Psoas muscle (tissue), 8 donors: ENCODE data around the gene MYO5A. TPM values are rescaled to one million over a fixed set of nuclear protein-coding genes. Genes with fewer than 3 reads are reported as not detected.

Experiments
- ATAC-seq, 4 donors: fragments of 200-7000 bp; cut with Tn5 transposase; one replicate each; pipeline ENCODE4 v1.9.1; 2020; ENCODE audit warnings: moderate library complexity in 3 of 4, mild to moderate bottlenecking in 2 of 4
- DNase-seq, 2 donors: peaks; one replicate each; pipeline ENCODE4 v3.0.0-alpha.2; 2020
- H3K27ac ChIP-seq: fragments of 200-600 bp; one replicate; pipeline ENCODE4 v1.8.0; 2022
- H3K27me3 ChIP-seq, 3 donors: fragments of 200-600 bp in 1 of 3; one replicate each; pipeline versions ENCODE4 v1.6.1 to v1.8.0; 2013 to 2022; ENCODE audit warnings: low read length in 2 of 3, mild to moderate bottlenecking in 2 of 3, moderate library complexity in 1 of 3; ENCODE audit not compliant: insufficient read depth in 3 of 3
- H3K36me3 ChIP-seq, 2 donors: fragments of 200-600 bp in 1 of 2; one replicate each; pipeline versions ENCODE4 v1.6.1 to v1.8.0; 2013 to 2022; ENCODE audit warnings: low read depth in 1 of 2, mild to moderate bottlenecking in 1 of 2, moderate library complexity in 1 of 2; ENCODE audit not compliant: insufficient read depth in 1 of 2
- H3K4me1 ChIP-seq: fragments of 200-600 bp; one replicate; pipeline ENCODE4 v1.8.0; 2022
- H3K4me3 ChIP-seq: fragments of 200-600 bp; one replicate; pipeline ENCODE4 v1.8.0; 2022; ENCODE audit warnings: mild to moderate bottlenecking
- H3K9me3 ChIP-seq: fragments of 200-600 bp; one replicate; pipeline ENCODE4 v1.8.0; 2022
- WGBS, 3 donors: extraction: QIAGEN DNeasy Blood & Tissue Kit; methylation state at CpG; one replicate each; pipeline versions ENCODE4 v1.1.6 to v1.1.7; 2013; 5-methylcytosine and 5-hydroxymethylcytosine counted together
- intact Hi-C, 2 donors: fragments of 100-400 bp; cut with DNase I; formaldehyde crosslinking; loops; one replicate each; pipeline versions ENCODE4 v1.11.0 to v1.14.2; 2022
- polyA plus RNA-seq, 3 donors: library from polyadenylated mRNA; stranded (reverse); fragments of 200-250 nt; gene quantifications; one replicate each; pipeline ENCODE4 v1.2.3, GENCODE V29; 2013
- total RNA-seq, 4 donors: library from RNA; stranded (reverse); fragmentation: NEBNext Ultra II Directional in 2 of 4; extraction: Animal tissue kit (Norgen Biotek cat#: 25700) in 2 of 4; gene quantifications; one replicate each; pipeline versions ENCODE4 v1.2.1 to v1.2.4, GENCODE V29; 2021 to 2023
- TF ChIP-seq, protein P1 (sequence below): fragments of 200-600 bp; IDR thresholded peaks from one replicate; pipeline ENCODE4 v1.8.0; 2022; ENCODE audit warnings: antibody characterized with exemption
- donor health status: healthy with polysubstance abuse.
- donor health status: DM: no; HTN: no; CAD: no; lungs with moderate emphysema.
- donor health status: Bipolar disorder and iron deficiency.
- donor health status: healthy.
- donor health status: DM: yes; HTN: yes; CAD: no.
- donor health status: DM: no; HTN: no; CAD: no.
- donor health status: DM: no; HTN: no; CAD: no.
- donor health status: DM: yes; HTN: yes; CAD: no.

Gene MYO5A
- total and polyA plus RNA-seq, 7 donors: 3.6 to 9.9 (median 6.3) TPM

DNA sequence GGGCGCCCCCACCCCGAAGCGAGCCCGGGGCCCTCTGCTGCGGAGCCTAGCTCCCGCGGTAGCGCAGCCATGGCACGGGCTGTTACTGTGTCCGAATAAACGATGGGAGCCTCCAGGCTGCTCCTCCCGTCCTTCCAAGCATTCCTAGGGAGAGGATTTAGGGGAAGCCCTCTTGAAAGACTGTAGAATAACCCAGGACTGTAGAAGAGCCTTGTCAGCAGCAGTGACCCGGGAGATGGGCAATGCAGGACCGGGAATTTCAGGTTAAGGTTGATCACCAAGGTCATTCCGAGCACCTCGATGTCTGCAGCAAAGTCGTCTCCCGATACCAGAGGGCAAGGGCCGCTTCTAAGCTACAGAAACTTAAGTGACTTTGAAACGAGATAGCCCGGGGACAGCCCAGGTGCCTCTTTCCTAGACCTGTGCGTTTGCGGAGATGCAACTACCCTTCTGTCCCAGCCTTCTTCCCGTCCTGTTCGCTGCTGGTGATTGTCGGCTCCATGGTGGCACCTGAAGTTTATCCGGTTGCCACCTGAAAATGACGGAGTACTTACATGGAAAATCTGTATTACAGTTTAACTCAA is 753 bp upstream of the MYO5A start:
- no peak for DNase-seq
- intact Hi-C loops: loop anchor here (5.0 to 10.0 kb wide), 3 partner anchors 37 to 195 kb away; partner anchors contain the start of gene ARPP19 (in 1 of the 2)
- H3K36me3 ChIP-seq: no peaks in the 10 kb centered on the region
- H3K27ac ChIP-seq: peak overlapping the region; percentile 91
- TF ChIP-seq, protein P1, sequence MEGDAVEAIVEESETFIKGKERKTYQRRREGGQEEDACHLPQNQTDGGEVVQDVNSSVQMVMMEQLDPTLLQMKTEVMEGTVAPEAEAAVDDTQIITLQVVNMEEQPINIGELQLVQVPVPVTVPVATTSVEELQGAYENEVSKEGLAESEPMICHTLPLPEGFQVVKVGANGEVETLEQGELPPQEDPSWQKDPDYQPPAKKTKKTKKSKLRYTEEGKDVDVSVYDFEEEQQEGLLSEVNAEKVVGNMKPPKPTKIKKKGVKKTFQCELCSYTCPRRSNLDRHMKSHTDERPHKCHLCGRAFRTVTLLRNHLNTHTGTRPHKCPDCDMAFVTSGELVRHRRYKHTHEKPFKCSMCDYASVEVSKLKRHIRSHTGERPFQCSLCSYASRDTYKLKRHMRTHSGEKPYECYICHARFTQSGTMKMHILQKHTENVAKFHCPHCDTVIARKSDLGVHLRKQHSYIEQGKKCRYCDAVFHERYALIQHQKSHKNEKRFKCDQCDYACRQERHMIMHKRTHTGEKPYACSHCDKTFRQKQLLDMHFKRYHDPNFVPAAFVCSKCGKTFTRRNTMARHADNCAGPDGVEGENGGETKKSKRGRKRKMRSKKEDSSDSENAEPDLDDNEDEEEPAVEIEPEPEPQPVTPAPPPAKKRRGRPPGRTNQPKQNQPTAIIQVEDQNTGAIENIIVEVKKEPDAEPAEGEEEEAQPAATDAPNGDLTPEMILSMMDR: no peak
- 2 to 4% (median 2%) methylated on average over 27 to 28 of the region's 28 CpGs for WGBS, 3 donors
- peak in 1 of 4 donors; percentile 5 for ATAC-seq
- H3K4me1 ChIP-seq: peaks cover 17% of the 10 kb centered on the region
- H3K27me3 ChIP-seq: no peaks in the 10 kb centered on the region
- H3K9me3 ChIP-seq: no peaks in the 10 kb centered on the region
- peak overlapping the region; percentile 94 for H3K4me3 ChIP-seq

DNA sequence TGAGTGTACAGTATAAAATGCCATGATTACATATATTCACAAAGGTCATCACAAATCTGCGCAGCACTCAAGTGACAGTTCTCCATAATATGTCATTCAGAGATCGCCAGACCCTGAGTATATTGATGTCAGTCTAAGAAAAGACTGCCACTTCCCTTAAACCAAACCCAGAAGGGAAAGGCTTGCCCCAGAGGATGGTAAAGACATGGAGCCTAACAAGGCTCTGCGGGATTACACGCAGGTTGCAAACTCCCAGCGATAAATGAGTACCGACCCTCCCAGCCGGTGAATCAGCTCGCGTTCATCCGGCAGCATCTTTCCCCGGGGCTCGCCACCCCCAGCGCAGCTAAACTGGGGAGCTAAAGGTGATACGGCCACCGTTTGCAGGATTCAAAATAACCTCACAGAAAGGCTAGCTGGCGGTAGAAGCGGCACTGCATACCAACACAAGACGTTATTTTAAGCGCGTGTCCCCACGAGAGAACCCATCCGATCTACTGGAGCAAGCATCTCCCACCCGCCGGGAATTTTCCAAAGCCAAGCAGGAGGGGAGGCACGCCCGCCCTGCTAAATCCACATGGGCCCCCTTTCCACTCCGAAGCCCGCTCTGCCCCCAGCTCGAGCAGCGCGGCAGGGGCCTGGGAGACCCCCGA is 643 bp downstream of the MYO5A start:
- WGBS, 3 donors: 5 to 7% (median 6%) methylated on average over 31 to 32 of the region's 32 CpGs
- Histone ChIP-seq H3K27ac (peak overlapping the region; percentile 91), H3K9me3 (no peaks in the 10 kb centered on the region), H3K27me3 (no peaks in the 10 kb centered on the region), H3K36me3 (no peaks in the 10 kb centered on the region), H3K4me1 (peaks cover 31% of the 10 kb centered on the region), H3K4me3 (peak overlapping the region; percentile 94)
- intact Hi-C loops: loop anchor here (5.0 to 10.0 kb wide), 3 partner anchors 36 to 193 kb away; partner anchors contain the start of gene ARPP19 (in 1 of the 2)
- ATAC-seq (peak; percentile 3 to 48 (median 27)), DNase-seq (peak in 1 of 2 donors; percentile 25)
- TF ChIP-seq, protein P1: no peak

DNA sequence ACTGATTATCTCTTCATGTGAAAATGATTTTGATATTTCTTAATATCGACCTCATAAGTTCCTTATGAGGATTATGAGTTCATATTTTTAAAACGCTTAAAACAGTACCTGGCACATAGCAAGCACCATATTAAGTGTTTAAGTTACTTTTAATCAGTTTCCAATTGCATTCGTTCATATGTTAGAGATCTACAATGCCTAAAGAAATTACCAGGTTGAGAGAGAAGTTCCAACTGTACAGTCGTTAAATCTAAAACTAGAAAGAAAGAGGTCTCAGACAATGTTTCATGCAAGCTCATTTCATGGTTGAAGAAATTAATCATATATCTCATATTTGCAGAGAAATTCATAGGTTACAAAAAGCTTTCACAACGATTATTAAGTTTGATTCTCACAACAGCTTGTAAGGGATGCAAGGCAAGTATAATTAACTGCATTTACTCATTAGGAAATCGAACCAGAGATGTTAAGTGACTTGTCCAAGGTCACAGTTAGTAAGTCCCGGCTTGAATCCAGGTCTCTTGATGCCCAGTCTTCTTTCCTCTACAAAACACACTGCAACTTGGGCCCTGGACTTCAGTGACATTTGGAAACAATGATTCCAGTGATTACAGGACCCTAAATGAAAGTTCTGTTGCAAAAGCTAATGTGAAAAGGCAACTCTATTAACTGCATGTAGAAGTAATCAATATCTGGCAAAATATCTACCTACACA is 1.3 kb downstream of the MYO5A start:
- ATAC-seq (no peak), DNase-seq (no peak)
- TF ChIP-seq, protein P1: no peak
- peak overlapping the region; percentile 94 for H3K4me3 ChIP-seq
- peak overlapping the region; percentile 91 for H3K27ac ChIP-seq
- WGBS, 3 donors: 82 to 90% (median 83%) methylated on average over 7 of the region's 7 CpGs
- peaks cover 38% of the 10 kb centered on the region for H3K4me1 ChIP-seq
- H3K9me3 ChIP-seq: no peaks in the 10 kb centered on the region
- no peaks in the 10 kb centered on the region for H3K27me3 ChIP-seq
- intact Hi-C loops: loop anchor here (5.0 to 10.0 kb wide), 3 partner anchors 35 to 193 kb away; partner anchors contain the start of gene ARPP19 (in 1 of the 2)
- no peaks in the 10 kb centered on the region for H3K36me3 ChIP-seq

DNA sequence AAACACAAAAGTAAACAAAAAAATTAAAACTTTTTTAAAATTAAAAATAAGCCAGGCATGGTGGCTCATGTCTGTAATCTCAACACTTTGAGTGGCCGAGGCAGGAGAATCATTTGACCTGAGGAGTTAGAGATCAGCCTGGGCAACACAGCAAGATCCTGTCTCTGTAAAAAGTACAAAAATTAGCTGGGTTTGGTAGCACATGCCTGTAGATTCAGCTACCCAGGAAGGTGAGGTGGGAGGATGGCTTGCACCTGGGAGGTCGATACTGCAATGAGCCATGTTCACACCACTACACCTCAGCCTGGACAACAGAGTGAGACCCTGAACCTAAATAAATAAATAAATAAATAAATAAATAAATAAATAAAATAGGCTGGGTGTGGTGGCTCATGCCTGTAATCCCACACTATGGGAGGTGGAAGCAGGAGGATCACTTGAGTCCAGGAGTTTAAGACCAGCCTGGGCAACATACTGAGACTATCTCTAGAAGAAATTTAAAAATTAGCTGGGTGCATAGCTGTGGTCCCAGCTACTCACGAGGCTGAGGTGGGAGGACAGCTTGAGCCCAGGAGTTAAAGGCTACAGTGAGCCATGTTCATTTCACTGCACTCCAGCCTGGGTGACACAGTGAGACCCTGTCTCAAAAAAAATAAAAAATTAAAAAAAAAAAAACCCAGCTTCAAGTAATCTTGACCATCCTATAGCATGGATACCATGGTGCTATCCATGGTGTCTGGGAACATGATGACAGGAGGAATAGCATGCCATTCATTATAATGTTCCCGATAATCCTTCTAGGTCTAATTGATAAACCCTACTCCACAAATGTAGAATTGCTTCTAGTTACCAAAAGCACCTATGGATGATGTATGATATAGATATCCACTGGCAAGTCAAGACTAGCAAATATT is 4.2 kb downstream of the MYO5A start:
- no peaks in the 10 kb centered on the region for H3K27me3 ChIP-seq
- TF ChIP-seq, protein P1: no peak
- 96 to 99% (median 99%) methylated on average over 4 of the region's 4 CpGs for WGBS, 3 donors
- no peak overlapping the region for H3K4me3 ChIP-seq
- ATAC-seq (no peak), DNase-seq (no peak)
- H3K36me3 ChIP-seq: no peaks in the 10 kb centered on the region
- intact Hi-C loops: loop anchor here (5.0 to 10.0 kb wide), 3 partner anchors 32 to 190 kb away; partner anchors contain the start of gene ARPP19 (in 1 of the 2)
- peaks cover 45% of the 10 kb centered on the region for H3K4me1 ChIP-seq
- H3K9me3 ChIP-seq: no peaks in the 10 kb centered on the region
- peak overlapping the region; percentile 51 for H3K27ac ChIP-seq
